GM18508 (cell line): Measurements from ENCODE around the gene HSF5.
"Not testable (repeated sequence)": the region's sequence is repeated elsewhere in the genome, so short reads cannot be mapped to it uniquely, and the experiment has no call there.

Source experiments
- ATAC-seq: cut with Tn5 transposase; IDR thresholded peaks from one replicate; pipeline ENCODE4 v1.9.1; 2021; ENCODE audit warnings: moderate number of reproducible peaks; ENCODE audit not compliant: insufficient read depth, unreplicated experiment

The HSF5 gene

DNA sequence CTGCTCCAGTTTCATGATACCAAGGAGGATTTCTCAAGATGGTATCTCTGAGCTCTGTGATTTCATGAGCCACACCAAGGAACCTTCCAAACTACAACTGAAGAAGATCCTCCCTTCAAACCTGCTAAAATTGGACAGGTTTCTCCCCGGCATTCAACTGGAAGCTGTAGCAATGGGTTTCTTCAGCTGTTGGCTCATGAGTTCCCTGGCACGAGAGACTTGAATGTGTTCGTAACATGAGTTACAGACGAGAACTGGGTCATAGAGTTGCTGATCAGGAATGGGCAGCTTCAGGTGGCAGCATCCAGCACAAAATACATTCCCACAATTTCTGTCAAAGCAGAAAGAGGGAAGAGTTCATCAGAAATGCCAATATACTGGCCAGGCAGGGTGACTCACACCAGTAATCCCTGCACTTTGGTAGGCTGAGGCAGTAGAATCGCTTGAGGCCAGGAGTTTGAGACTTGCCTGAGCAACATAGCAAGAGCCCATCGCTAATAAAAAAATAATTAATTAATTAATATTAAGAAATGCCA is 3.4 kb upstream of the HSF5 start:
- ATAC-seq = no peak

DNA sequence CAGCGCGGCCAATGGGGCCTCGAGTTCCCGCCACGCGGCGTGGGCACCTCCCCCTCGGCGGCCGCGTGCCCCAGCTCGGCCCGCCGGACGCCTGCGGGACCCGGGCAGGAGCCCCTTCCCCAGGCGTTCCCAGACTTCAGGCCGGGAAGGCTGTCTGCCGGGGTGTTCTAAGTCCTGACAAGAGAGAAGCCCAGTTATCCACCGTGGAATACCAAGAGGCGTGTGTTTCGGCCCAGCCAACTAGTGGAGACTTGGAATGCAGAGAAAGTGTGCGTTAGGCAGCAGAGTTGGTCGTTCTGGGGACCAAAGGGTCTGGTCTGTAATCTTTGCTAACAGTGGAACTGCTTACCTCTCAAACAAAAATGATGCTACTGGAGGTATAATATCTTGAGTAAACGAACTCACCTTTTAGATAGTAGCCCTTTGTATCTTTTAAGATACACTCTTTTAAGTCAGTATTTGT is 251 bp upstream of the HSF5 start:
- ATAC-seq = no peak

GRCh38 chr17:58484600-58484999 is 3.6 kb downstream of the HSF5 start:
- no peak for ATAC-seq

GRCh38 chr17:58481798-58482197 is 6.4 kb downstream of the HSF5 start:
- ATAC-seq = not testable (repeated sequence)

GRCh38 chr17:58480090-58480489 is 8.1 kb downstream of the HSF5 start:
- no peak for ATAC-seq

GRCh38 chr17:58476812-58477211 is 11.4 kb downstream of the HSF5 start:
- no peak for ATAC-seq

DNA sequence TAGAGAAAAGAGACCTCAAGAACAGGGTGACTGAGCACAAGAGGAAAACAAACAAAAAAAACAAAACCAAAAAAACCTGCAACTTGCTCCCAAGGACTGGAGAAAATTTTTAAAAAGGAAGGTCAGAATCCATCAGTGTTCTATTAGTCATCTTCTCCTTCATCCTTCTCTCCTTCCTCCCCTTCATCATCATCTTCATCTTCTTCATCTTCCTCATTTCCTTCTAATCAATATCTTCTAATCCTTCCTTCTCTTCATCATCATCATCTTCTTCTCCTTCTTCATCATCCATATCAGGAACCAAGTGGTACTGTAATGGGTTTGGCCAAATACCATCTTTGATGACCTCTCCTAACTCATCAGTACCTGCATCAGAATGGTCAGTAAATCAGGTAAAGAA is 12.2 kb downstream of the HSF5 start:
- no peak for ATAC-seq

DNA sequence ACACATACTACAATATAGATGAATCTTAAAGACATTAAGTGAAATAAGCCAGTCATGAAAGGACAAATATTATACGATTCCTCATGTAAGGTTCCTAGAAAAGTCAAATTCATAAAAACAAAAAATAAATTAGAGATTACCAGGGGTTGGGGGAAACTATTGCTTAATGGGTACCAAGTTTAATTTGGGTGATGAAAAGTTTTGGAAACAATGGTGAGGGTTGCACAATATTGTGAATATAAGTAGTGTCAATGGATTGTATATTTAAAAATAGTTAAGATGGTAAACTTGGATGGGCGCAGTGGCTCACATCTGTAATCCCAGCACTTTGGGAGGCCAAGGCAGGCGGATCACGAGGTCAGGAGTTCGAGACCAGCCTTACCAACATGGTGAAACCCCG is 17.9 kb downstream of the HSF5 start:
- no peak for ATAC-seq

GRCh38 chr17:58468944-58469343 is 19.3 kb downstream of the HSF5 start:
- ATAC-seq = no peak

DNA sequence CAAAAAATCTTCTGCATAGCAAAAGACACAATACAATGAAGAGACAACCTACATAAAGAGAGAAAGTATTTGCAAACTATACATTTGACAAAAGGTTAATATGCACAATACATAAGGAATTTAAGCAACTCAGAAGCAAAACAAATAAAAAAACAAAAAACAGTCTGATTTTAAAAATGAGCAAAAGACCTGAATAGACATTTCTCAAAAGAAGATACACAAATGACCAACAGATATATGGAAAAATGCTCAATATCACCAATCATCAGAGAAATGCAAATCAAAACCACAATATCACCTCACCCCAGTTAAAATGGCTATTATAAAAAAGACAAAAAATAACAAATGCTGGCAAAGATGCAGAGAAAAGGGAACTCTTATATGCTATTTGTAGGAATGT is 32.7 kb downstream of the HSF5 start:
- ATAC-seq = no peak

GRCh38 chr17:58452738-58453137 is 35.5 kb downstream of the HSF5 start:
- ATAC-seq = no peak

DNA sequence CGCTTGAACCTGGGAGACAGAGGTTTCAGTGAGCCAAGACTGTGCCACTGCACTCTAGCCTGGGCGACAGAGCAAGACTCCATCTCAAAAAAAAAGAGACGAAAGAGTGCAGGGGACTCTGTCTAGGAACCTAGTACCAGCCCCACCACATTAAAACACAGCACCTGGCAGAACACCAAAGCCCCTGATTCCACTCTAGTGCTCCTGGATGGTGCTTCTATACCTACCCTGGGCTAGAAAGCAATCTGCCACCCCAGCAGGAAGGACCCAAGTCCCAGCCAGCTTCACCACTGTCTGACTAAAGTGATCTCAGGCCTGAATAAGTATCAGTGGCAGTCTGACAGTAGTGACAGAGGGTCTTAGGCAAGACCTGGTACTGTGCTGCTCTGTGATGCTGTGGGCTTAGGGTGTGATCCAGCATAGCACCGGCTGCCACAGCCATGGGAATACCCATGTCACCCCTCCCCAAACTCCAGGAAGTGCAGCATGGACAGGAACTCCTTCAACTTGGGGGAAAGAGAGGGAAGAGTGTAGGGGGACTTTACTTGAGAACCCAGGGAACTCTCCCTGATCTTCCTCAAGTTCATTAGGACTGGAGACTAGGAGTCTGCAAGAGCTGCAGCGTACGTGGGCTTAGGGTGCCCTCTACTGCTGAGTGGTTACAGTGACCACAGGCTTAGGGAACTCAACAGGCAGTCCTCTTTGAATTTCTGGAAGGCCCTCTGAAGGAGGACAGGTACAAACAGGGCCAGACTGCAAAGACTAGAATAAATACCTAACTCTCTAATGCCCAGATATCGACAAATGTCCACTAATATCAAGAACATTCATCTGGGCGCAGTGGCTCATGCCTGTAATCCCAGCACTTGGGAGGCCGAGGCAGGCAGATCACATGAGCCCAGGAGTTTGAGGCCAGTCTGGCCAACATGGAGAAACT is 40.9 kb downstream of the HSF5 start:
- no peak for ATAC-seq

GRCh38 chr17:58446086-58446485 is 42.1 kb downstream of the HSF5 start:
- ATAC-seq = no peak

DNA sequence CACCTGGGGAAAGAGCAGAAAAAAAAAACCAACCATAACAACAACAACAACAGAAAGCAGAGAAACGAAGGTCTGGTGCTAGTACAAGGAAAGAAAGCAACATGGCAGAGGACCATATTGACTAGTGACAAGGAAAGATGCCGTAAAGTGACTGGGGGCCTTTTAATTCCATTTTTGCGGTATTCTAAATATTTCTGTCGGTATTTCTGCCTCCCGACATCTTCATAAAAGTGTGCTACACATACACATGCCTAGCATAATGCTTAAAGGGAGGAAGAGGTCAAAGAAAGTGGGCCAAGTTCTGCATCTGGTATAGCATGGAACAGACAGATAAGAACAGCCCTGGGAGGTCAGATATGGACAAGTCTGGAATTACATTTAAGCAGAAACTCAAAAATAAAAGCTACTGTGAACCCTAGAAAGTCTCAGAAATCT is 51.4 kb downstream of the HSF5 start:
- ATAC-seq = no peak

DNA sequence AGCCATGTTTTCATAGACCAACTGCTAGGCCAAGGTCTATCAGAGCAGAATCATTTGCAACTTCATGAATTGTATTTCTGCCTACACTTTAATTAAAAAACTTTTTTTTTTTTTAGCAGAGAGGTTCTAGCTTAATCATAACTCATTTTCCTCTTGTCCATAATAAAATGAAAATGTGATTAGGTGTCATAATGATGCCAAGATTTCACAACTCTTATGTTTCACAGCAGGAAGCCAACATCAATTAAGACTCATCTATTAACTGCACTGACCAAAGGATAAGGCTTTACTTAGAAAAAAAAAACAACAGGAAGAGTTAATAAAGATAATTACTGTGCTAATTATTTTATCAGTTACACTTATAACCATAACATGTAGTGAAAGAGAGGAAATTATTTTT is 52.0 kb downstream of the HSF5 start:
- no peak for ATAC-seq

DNA sequence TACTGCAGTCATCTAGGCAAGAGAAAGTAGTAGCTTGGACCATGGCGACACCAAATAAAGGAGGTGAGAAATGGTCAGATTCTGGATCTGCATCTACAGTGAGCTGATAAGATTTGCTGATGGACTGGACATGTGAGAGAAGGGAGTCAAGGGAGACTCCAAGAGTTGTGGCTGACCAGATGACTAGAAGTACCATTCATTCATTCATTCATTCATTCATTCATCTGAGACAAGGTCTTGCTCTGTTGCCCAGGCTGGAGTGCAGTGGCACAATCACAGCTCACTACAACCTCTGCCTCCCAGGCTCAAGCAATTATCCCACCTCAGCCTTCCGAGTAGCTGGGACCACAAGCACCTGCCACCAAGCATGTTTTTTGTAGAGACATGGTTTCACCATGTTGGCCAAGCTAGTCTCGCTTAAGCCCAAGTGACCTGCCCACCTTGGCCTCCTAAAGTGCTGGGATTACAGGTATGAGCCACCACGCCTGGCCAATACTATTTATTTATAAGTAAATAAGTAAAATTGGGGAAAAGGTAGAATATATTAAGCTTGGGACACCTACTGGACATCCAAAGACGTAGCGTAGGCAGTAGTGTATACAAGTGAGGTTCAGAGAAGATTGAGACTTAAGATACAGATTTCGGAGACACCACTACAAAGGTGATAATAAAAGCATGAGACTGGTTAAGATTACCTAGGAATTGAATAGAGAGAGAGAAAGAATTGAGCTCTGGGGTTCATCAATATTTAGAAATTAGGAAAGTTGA is 55.2 kb downstream of the HSF5 start:
- ATAC-seq = no peak

GRCh38 chr17:58427807-58428206 is 60.4 kb downstream of the HSF5 start:
- ATAC-seq = no peak

- ATAC-seq = no peak
Measured at GRCh38 chr17:58421711-58422110, 66.5 kb downstream of the HSF5 start.

DNA sequence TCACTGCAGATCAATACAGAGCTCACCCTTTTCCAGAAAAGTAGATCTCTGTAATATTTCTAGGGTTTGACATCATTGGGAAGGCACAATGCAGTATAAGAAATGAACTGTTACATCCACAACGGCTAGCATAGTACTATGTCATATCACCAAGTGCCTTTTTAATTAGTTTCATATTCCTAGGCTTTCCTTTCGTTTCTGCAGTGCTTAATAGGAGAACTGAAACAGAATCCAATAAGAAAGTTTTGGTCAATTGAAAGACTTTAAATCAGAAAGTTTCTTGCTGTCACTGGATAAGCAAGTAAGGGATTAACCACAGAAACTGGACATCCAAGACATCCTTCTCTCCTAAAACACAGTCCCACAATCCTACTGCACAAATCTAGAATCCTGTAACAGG is 67.4 kb downstream of the HSF5 start:
- ATAC-seq = no peak

DNA sequence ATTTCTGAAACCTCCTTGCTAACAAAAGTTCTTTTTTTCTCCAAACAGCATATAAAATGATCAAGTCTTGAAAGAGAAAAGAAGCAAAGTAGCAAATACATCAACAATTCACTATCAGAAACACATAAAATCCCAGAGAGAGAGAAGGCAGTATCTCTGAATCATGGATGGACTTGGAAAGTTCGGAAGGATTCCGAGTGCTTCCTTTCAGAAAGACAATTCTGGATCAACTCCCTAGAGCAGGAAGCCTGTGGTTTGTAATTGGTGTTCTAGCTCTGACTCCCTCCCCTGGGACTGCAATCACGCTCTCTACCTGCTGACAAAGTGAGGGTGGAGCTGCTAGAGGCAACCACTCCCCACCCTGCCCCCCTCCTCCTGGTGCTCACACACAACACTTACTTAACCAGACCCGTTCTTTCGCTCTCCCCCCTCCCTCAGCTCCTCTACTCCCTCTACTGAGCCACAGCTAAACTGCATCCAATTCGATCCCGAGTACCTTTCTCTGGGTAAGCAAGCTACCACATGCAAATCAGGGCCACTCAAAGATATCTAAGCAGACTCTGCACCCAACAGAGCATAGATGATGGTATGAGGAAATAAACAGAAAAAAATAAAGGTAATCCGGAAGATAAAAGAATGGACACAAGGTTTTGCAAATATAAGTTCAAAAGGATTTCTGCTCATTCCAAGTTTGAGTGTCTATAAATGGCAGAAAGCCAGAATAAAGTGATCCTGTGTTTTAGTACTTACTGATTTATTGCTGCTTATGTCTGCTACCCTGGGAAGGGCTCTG is 70.7 kb downstream of the HSF5 start, which contains the start of gene RNF43:
Gene RNF43 (minus strand): TSS at position 235 of the 793 bp plus-strand sequence. CDS start 1,957 bp downstream, outside the sequence.
- ATAC-seq = peak; percentile 77
